Stimulated activated CD4-positive, alpha-beta T cell treated with anti-CD3 and anti-CD28 coated beads, Interleukin-12 subunit alpha, Interleukin-12 subunit beta, amount 100 ng/mL, for 48 hours (primary cell): ENCODE measurements around the gene SLC13A3.

Source experiments
- DNase-seq, 3 donors: peaks; one replicate each; pipeline ENCODE4 v3.0.0-alpha.2; 2020; ENCODE audit warnings: low read depth in 2 of 3, low spot score in 1 of 3

Gene SLC13A3

GRCh38 chr20:46543033-46543432 is 108.2 kb downstream of the SLC13A3 start:
- DNase-seq = no peak

GRCh38 chr20:46541229-46541935 is 109.9 kb downstream of the SLC13A3 start:
- no peak for DNase-seq

- DNase-seq = no peak
Observed at GRCh38 chr20:46539113-46539512, 112.1 kb downstream of the SLC13A3 start.

GRCh38 chr20:46530640-46531039 is 120.6 kb downstream of the SLC13A3 start:
- no peak for DNase-seq

GRCh38 chr20:46523696-46524328 is 127.4 kb downstream of the SLC13A3 start:
- DNase-seq = no peak

GRCh38 chr20:46523108-46523507 is 128.2 kb downstream of the SLC13A3 start:
- no peak for DNase-seq

- peak in 2 of 3 donors; percentile 27 to 38 for DNase-seq
Observed at GRCh38 chr20:46520976-46521579, 130.2 kb downstream of the SLC13A3 start.

- DNase-seq = no peak
Observed at GRCh38 chr20:46520540-46520939, 130.7 kb downstream of the SLC13A3 start.

- DNase-seq = no peak
Observed at GRCh38 chr20:46519471-46520068, 131.7 kb downstream of the SLC13A3 start.

GRCh38 chr20:46512943-46513844 is 138.1 kb downstream of the SLC13A3 start, which contains the start of gene ZNF334:
TSS of gene ZNF334 (minus strand) at chr20:46513559. CDS start at chr20:46512102, 1,457 bp downstream.
- peak in 2 of 3 donors; percentile 43 to 48 for DNase-seq

- no peak for DNase-seq
Observed at GRCh38 chr20:46509523-46509922, 141.7 kb downstream of the SLC13A3 start.
